ENCODE data around the gene ARSK. TPM values are rescaled to one million over a fixed set of nuclear protein-coding genes. Genes with fewer than 3 reads are reported as not detected.

The ARSK gene
- total and polyA plus RNA-seq, 2 experiments from 2014 or later = 23.2 to 40.8 TPM

- TF ChIP-seq ZNF462 (CRISPR knock-in tag; IDR thresholded peaks at IDR 0.05) = no peak
These were observed 94.4 kb downstream of the ARSK start (continued) for GRCh38 chr5:95649274-95649673.

GRCh38 chr5:95649842-95650620 lies 95.1 kb downstream of the ARSK start:
- Histone ChIP-seq H3K9me2 (ENCODE audit: insufficient read depth) (no peaks in the 10 kb centered on the region), H3K27me3 (ENCODE audit: insufficient read depth) (no peaks in the 10 kb centered on the region), H3K79me2 (replicated peaks; ENCODE audit: insufficient read depth) (no peaks in the 10 kb centered on the region), H2AFZ (no peak overlapping the region), H3K4me3 (no peak overlapping the region), H3F3A (replicated peaks; ENCODE audit: low read depth) (no peaks in the 10 kb centered on the region), H4K20me1 (replicated peaks; ENCODE audit: insufficient read depth) (no peaks in the 10 kb centered on the region), H3K27ac (ENCODE audit: low read depth) (no peak overlapping the region), H3K4me2 (no peak overlapping the region), H3K36me3 (ENCODE audit: insufficient read depth) (no peaks in the 10 kb centered on the region), H3K4me1 (ENCODE audit: insufficient read depth) (no peaks in the 10 kb centered on the region)
- no peaks in the 10 kb centered on the region for H3K36me3 Mint-ChIP-seq (ENCODE audit: low read depth)
- H3K27me3 Mint-ChIP-seq (ENCODE audit: insufficient read depth, low read depth, poor library complexity) = peaks cover 6% of the 10 kb centered on the region
- ATAC-seq (no peak), DNase-seq (ENCODE audit: low spot score) (no peak)
- H3K27ac Mint-ChIP-seq = no peak overlapping the region
- H3K9me3 Mint-ChIP-seq = no peaks in the 10 kb centered on the region
- no peaks in the 10 kb centered on the region for H3K4me1 Mint-ChIP-seq
- H3K4me3 Mint-ChIP-seq = no peak overlapping the region
- TF ChIP-seq CREB1 (CRISPR knock-in tag; IDR thresholded peaks at IDR 0.05; ENCODE audit: low read depth) = no peak
- no peak for TF ChIP-seq EZH2 (IDR thresholded peaks at IDR 0.05; ENCODE audit: low read depth, unreplicated experiment)
- TF ChIP-seq JUNB (IDR thresholded peaks at IDR 0.05; ENCODE audit: unreplicated experiment) = no peak
- no peak for TF ChIP-seq CTCF (conservative IDR thresholded peaks at IDR 0.05; ENCODE audit: low read depth in 2 of 2)
- TF ChIP-seq, protein P1, sequence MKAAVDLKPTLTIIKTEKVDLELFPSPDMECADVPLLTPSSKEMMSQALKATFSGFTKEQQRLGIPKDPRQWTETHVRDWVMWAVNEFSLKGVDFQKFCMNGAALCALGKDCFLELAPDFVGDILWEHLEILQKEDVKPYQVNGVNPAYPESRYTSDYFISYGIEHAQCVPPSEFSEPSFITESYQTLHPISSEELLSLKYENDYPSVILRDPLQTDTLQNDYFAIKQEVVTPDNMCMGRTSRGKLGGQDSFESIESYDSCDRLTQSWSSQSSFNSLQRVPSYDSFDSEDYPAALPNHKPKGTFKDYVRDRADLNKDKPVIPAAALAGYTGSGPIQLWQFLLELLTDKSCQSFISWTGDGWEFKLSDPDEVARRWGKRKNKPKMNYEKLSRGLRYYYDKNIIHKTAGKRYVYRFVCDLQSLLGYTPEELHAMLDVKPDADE (IDR thresholded peaks at IDR 0.05) = no peak

All from GM23338 (cell line).